SW480 (cell line): ENCODE measurements around the gene NAP1L4.

Source experiments
- DNase-seq: peaks from one replicate; pipeline ENCODE4 v3.0.0-alpha.2; 2016; ENCODE audit warnings: low spot score

NAP1L4 gene

DNA sequence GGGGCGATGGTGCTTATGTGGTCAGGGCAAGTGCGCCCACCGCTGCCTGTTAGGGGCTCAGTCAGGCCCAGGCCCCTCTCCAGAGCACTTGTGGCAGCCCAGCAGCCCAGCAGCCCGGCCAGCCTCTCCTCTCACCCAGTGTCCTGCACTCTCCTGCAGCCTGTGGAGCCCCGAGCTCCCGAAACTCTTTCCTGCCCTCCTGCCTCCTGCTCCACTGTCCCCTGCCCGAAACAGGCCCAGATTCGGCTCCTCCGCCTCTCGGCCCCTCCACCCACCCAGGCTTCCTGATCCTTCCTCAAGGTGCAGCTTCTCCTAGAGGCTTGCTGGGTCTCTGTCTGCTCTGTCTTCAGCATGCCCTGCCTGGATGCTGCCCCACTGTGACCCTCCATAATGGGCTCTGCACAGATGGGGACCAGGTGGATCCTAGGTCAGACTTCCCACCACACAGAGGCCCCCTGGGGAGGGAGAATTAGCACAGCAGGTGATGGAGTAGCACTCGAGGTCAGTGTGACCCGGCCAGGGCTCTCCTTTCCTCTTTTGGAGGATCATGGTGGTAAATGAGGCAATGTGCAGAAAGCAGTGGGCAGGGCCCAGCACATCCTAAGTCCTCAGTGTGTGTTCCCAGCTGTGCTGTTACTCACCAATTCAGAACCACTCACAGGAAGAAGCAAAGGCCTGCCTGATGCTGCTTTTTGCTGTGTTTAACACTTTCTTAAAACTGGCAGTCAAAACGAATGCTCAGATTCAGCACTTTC lies 18.6 kb upstream of the NAP1L4 start:
- DNase-seq: no peak

DNA sequence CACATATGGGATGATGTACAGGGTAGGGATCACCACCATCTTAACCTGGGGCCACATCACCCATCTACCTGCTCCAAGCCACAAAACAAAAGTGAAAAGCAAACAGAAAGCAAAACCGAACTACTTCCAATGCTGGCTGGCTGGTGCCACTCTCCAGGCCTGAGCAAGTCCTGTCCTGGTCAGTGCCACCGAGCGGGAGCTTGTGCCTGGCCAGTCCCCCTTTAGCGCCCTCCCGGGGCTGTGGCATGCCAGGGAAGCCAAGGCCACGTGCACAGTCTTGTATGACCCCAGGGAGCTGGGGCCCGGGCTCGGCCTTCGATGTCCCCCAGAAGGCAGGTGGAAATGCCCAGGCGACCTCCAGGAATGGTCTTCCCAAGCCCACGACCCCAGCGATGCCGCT lies 17.9 kb upstream of the NAP1L4 start:
- no peak for DNase-seq

DNA sequence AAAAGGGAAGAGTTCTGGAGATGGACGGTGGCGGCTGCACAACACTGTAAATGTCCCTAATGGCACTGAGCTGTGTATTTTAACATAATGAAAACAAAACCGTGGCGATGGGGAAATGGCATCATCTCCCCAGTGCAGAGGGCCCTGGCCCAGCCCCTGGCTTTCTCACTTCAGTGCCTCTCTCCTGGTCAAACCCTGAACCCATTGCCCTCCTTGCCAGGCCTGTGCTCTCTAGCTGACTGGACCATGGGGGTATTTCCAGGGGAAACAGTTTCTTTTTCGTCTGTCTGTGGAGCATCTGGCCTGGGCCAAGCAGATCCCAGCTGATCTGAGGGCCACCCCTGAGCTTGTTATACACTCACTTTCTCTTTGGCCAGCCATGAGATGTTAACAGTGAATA lies 17.4 kb upstream of the NAP1L4 start:
- no peak for DNase-seq

DNA sequence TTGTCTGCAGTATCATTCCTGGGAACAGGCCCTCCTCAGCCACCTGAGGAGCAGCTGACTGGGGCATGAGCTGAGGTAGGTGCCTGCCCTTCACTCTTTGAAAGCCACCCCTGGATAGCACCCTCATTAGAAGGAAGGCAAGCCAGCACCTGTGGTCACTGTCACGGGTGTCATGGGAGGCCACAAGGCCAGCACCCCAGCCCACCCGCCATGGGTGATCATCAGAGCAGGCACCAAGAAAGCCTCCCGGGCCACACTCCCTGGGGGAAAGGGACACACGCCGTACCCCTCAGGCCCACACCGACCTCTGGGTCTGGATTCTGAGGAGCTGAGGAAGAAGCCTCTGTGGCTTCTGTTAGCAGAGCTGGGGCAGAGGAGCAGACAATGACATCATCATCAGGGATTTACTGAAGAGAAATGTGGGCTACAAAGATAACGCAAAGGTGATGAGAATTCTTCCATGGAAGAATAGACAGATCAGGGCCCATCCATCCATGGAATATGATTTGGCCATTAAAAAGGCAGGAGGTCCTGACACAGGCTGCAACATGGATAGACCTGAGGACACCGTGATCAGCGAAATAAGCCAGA lies 16.7 kb upstream of the NAP1L4 start:
- DNase-seq: no peak

DNA sequence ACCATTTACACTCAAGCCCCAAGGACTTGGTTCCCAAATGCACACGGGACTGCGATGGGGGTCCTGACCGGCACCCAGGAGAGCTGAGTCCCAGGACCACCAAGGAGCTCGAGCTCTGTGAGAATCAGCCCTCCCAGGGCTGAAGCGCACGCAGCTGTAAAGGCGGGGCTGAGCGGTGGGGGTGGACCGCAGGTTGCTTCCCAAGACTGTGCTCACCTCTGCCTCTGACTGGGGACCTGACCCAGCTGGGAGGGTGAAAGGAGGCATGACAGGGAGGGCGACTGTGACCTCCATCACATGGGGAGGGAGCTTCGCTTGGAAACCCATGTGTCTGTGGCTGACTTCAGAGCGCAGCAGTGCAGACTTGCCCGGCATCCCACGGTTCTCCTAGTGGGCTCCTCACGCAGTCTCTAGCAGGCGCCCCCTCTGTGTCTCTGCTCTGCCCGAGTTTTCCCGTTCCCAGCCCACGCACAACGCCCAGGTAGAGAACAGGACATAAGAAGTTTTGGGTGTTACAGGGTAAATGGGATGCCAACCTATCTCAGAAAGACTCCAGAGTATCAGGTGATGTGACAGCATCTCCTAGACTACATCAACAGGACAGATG lies 15.4 kb upstream of the NAP1L4 start:
- DNase-seq: no peak

DNA sequence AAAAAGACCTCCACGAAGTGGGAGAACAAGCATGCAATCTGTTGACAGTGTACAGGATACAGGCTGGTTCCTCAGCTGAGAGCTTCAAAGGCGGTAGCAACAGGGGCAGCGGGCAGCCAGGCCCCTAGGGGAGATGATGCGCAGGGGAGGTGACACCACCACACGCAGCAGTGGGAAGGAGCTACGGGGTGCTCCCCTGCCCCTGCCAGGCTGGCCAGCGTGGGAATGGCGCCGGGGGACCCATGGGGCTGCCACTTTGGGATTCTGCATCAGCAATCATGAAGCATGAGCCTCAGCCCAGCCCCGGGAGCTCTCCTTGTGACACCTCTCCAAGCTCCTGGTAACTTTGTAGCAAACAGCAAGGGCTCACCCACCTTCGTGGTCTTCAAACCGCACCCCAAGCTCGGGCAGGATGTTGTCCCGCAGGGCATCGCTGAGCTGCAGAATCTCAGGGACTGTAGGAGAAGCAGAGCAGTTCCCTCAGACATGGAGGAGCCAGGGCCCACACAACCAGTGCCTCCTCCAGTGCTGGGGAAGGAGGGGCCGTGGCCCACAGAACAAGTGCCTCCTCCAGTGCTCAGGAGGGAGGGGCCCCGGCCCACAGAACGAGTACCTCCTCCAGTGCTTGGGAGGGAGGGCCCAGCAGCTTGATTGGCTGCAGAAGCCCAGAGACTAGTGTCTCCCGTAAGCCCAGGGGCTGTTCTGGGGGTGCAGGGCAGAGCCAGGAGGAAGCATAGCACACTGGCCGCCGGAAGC lies 14.6 kb upstream of the NAP1L4 start:
- DNase-seq: no peak

DNA sequence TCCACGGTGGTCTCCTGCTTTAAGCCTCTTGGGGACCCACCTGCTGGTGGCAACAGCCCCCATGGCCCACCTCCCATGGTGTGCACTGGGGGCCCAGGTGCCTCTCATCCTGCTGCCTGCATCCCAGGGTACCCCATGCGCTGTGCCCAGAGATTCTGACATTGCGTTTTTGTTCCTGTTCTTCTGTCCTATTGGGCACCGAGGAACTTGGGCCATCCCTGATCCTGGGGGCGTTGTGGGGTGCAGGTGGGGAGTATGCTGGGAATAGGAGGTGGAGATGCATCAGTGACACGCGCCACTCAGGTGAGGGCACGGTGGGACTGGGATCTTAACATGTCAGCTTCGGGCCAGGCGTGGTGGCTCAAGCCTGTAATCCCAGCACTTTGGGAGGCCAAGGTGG lies 12.4 kb upstream of the NAP1L4 start:
- no peak for DNase-seq

DNA sequence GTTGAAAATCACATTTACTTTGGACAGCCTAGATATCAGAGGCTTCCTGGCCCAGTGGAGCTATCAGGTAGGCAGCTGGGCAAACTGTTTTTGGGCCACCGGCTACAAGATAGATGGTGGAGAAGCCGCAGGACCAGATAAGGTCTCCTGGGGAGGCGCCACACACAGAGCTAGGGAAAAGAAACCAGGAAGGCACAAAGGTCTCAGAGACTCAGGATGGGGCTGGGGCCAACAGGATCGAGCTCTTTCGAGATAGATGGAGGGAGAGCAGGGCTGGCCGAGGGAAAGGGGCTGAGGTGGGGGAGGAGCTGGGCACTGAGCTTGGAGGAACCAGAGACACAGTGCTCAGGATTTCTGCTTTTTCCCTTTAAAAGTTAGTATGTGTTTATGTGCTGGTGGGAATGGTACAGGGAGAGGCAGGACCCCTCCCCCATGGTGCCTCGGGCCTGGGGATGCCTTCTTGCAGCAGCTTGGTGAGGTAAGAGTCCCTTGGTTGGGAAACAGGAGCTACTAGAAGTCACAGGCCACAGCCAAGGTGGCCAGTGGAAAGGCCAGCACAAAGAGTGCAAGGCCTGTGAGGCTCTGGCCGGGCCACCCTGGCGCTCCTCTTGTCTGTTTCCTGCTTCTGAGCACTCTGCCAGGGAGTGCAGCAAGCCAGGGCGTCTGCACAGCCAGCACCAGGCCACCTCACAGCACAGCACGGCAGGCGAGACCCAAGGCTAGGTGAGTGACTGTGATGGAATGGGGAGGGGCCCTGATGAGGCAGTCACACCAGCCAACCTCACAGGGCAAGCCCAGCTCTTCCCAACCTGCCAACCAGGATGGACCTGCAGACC lies 11.5 kb upstream of the NAP1L4 start:
- DNase-seq: no peak

GRCh38 chr11:3002871-3003270 lies 10.7 kb upstream of the NAP1L4 start:
- DNase-seq: no peak

GRCh38 chr11:3002351-3002861 lies 10.3 kb upstream of the NAP1L4 start:
- no peak for DNase-seq

GRCh38 chr11:3001496-3001895 lies 9.4 kb upstream of the NAP1L4 start:
- no peak for DNase-seq

DNA sequence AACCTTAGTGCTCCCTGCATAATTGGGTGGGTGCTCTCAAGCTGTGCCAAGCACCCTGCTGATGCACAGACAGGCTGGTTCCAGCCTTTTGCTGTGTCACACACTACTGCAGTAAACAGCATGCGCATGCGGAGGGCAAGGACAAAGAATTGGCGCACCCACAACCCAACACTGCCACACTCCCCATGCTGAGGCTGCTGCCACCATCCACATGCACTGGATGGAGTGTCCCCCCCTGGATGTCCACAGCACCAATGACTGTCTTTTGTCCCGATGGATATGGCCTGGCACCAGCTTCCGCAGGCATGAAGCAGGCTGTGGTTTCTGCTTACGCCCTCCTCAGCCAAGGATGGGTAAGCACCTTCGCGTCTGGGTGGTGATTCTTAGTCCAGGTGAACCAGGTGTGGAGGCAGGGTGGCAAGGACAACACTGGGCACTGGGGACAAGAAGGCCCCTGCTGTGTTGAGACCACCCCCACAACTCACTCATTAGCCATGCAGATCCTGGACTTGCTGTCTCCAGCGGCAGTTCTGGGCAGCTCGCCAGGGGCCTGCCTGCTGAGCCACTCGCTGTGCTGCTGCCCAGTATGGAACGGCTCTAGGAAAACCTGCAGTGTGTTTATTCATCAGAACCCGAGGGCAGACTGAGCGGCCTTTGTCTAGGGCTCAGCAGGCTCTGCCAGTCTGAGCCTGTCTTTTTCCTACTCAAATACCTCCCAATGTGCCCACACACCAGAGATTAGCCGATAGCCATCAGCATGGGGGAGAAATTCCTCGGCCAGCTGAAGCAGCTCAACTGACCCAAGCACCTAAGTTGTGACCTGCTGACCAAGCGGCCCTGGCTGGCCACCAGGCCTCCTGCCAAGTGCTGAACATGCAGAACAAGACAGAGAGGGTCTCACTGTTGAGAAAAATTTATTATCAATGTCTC lies 8.2 kb upstream of the NAP1L4 start:
- no peak for DNase-seq

DNA sequence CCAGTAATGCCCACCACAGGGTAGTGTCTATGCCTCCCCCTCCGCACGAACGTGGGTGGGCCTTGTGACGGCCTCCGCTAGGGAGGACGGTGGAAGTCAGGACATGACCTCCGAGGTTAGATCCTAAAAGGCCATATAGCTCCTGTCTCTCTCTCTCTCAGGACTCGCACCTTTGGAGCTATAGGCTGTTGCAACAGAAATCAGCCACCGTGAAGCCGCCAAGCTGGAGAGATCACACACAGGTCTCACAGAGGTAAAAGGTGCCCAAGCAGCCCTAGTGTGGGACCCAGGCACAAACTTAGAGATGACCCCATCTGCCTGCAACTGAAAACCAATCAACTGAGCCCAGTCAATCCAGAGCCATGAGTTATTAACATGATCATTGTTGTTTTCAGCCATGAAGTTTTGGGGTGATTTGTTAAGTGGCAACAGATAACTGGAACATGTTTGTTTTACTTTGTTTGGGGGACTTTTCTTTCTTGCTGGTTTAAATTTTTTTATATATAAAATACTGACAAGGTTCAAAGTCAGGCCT lies 7.4 kb upstream of the NAP1L4 start:
- no peak for DNase-seq

DNA sequence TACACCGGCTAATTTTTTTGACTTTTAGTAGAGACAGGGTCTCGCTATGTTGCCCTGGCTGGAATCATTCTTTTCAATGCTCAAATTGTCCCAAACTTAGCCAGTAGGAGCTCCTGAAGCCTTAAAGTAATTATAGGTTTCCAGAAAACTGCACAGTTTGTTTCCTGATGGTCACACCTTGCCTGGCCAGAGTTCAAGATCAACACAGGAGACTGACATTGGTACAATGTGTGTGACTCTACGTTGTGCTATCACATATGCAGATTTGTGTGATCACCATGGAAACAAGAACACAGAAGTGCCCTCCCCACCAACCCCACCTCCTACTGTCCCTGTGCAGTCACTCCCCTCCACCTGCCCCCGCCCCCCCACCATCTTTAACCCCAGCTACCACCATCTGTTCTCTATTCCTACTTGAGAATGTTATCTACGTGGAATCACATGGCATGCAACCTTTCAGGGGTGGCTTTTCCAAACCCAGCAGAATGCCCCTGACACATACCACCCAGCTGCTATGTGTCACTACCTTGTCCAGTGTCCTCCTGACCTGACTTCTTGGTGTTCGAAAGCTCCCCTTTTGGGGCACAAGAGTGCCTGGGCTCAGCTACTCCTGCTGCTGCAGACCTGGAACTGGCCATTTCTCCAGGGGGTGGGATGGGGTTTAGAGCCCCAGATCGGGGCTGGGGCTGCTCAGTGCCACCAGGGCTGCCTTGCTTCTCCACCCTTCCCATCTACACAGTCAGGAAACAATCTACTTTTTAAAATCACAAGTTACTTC lies 6.1 kb upstream of the NAP1L4 start:
- no peak for DNase-seq

GRCh38 chr11:2997406-2997805 lies 5.3 kb upstream of the NAP1L4 start:
- DNase-seq: no peak

GRCh38 chr11:2996976-2997375 lies 4.8 kb upstream of the NAP1L4 start:
- DNase-seq: no peak

DNA sequence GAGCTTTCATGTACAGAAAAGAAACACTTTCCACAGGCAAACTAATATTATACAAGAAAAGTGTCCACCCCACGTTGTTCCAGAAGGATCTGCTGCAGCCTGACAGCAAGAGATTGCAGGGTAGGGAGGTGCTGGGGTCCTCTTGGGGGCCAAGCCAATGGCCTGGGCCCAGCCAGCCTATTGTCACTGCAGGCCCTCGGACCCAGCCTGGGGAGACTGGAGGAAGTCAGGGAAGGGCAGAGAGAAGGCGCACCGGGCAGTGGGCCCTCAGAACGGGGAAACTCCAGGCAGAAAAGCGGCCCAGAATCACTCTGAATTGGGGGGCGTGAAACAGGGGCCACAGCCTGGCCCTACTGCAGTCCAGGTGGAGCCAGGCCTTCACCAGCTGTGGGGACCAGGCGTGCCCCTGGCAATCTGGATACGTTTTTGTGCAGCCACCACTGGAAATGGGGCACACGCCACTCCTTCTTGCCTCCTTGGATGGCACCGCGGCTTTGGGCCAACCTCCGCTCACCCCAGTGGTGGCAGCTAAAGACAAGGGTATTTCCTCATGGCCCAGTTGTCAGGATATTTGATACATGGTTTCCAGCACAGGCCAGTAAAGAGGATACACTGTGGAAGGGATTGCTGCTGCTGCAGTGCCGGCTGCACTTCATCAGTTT lies 3.9 kb upstream of the NAP1L4 start:
- DNase-seq: no peak

- DNase-seq: no peak
These were observed 3.0 kb upstream of the NAP1L4 start for GRCh38 chr11:2995031-2995561.

- no peak for DNase-seq
These were observed 2.2 kb upstream of the NAP1L4 start for GRCh38 chr11:2994336-2994730.
